Gastrocnemius medialis (tissue), 4 donors: Measurements from ENCODE around the gene MESP2. TPM values are rescaled to one million over a fixed set of nuclear protein-coding genes. Genes with fewer than 3 reads are reported as not detected.

Experiments
- ATAC-seq, 2 donors: fragments of 150-250 bp; one replicate each; pipeline ENCODE4 v1.9.1; 2016
- DNase-seq, 2 donors: peaks; one replicate each; pipeline ENCODE4 v3.0.0-alpha.2; 2019
- H3K27ac ChIP-seq, 4 donors: fragments of 200-600 bp; sonication (generic); 1 replicate in 1 of 4; 2 replicates in 3 of 4; pipeline ENCODE4 v1.5.1; 2016 to 2018; ENCODE audit warnings: mild to moderate bottlenecking in 2 of 4, moderate library complexity in 1 of 4
- H3K27me3 ChIP-seq, 3 donors: fragments of 200-600 bp; sonication (generic) in 2 of 3; 1 replicate in 1 of 3; 2 replicates in 2 of 3; pipeline versions ENCODE4 v1.5.1 to v1.6.0; 2016 to 2019; ENCODE audit warnings: mild to moderate bottlenecking in 1 of 3, moderate library complexity in 1 of 3
- H3K36me3 ChIP-seq, 2 donors: fragments of 200-600 bp; sonication (generic) in 1 of 2; one replicate each; pipeline ENCODE4 v1.5.1; 2017 to 2018
- H3K4me1 ChIP-seq, 2 donors: fragments of 200-600 bp; sonication (generic) in 1 of 2; one replicate each; pipeline ENCODE4 v1.5.1; 2016 to 2017; ENCODE audit warnings: mild to moderate bottlenecking in 2 of 2
- H3K4me3 ChIP-seq, 4 donors: fragments of 200-600 bp; sonication (generic) in 3 of 4; 1 replicate in 1 of 4; 2 replicates in 3 of 4; pipeline ENCODE4 v1.5.1; 2016 to 2019; ENCODE audit warnings: mild to moderate bottlenecking in 2 of 4
- H3K9me3 ChIP-seq, 3 donors: fragments of 200-600 bp; sonication (generic) in 2 of 3; 1 replicate in 1 of 3; 2 replicates in 2 of 3; pipeline ENCODE4 v1.5.1; 2016 to 2019
- POLR2A ChIP-seq, 2 donors: fragments of 450-650 bp; IDR thresholded peaks; one replicate each; pipeline ENCODE4 v1.6.1; 2017; ENCODE audit warnings: antibody characterized with exemption in 2 of 2, mild to moderate bottlenecking in 2 of 2, moderate library complexity in 2 of 2
- in situ Hi-C, 4 donors: fragments of 200-750 bp; cut with MboI; loops; one replicate each; pipeline versions ENCODE4 v1.15.0 to v1.8.0; 2017; ENCODE audit warnings: low sequenced_read_pairs in 4 of 4
- intact Hi-C: fragments of 100-400 bp; cut with DNase I; formaldehyde crosslinking; loops from one replicate; pipeline ENCODE4 v1.15.1; 2023; ENCODE audit warnings: low total_unique reads
- total RNA-seq, 4 donors: library from RNA; depleted of rRNA; stranded (reverse); fragments of >200 nt; gene quantifications; one replicate each; pipeline versions ENCODE4 v1.1.0 to v1.2.3, GENCODE V29; 2016
- TF ChIP-seq, protein P1 (sequence below), 5 experiments: fragments of 450-650 bp in 3 of 5; fragments of 200-600 bp in 2 of 5; sonication (generic) in 2 of 5; IDR thresholded peaks in 4 of 5; conservative IDR thresholded peaks in 1 of 5; 1 replicate in 4 of 5; 2 replicates in 1 of 5; pipeline ENCODE4 v1.5.1; 2016 to 2019; ENCODE audit warnings: antibody characterized with exemption in 5 of 5, mild to moderate bottlenecking in 3 of 5, moderate library complexity in 3 of 5

Gene MESP2
- total RNA-seq, 4 donors from 2014 or later, result not detected

DNA sequence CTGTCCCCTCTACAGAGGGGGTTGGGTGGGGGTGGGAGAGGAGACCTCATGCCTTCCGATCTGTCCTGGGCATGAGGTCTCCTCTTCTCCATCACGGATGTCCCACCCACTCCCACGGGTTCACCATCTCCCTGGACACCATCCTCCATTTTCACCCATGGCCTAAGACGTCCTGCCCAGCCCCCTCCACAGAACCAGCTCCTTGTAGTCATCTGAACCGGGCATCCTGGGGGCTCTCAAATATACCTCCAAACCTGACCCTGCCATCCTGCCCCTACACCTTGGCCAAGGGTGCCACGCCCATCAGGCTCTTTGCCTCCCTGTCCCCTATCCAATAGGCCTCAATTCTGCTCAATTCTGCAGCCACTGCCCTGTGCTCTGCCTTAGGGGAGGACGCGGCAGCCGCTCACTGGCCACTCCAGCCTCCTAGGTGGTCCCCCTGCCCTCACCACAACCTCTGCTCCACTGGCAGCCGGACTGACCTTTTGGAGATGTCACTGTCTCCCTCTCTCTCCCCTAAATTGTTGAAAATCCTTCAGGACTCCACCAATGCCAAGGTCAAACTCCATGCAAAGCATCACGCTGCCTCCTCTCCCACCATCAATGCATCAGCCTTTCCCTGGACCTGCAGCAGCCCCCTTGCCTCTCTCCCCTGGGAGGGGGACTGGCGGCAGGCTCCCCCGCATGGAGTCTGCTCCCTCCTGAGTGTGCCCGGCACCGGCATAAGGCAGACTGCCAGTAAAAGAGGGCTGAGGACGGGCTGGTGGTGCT lies 47.9 kb downstream of the MESP2 start:
- DNase-seq (no peak), ATAC-seq (no peak)
- Histone ChIP-seq H3K27ac (no peak overlapping the region), H3K4me3 (no peak overlapping the region), H3K4me1 (peaks cover 10 to 14% of the 10 kb centered on the region in 2 donors), H3K36me3 (no peaks in the 10 kb centered on the region), H3K9me3 (no peaks in the 10 kb centered on the region), H3K27me3 (peaks cover 6 to 22% (median 14%) of the 10 kb centered on the region in 3 donors)
- intact Hi-C loops (no loop called here), in situ Hi-C loops (no loop called here)
- TF ChIP-seq, protein P1, sequence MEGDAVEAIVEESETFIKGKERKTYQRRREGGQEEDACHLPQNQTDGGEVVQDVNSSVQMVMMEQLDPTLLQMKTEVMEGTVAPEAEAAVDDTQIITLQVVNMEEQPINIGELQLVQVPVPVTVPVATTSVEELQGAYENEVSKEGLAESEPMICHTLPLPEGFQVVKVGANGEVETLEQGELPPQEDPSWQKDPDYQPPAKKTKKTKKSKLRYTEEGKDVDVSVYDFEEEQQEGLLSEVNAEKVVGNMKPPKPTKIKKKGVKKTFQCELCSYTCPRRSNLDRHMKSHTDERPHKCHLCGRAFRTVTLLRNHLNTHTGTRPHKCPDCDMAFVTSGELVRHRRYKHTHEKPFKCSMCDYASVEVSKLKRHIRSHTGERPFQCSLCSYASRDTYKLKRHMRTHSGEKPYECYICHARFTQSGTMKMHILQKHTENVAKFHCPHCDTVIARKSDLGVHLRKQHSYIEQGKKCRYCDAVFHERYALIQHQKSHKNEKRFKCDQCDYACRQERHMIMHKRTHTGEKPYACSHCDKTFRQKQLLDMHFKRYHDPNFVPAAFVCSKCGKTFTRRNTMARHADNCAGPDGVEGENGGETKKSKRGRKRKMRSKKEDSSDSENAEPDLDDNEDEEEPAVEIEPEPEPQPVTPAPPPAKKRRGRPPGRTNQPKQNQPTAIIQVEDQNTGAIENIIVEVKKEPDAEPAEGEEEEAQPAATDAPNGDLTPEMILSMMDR (IDR thresholded peaks at IDR 0.05 in 4 of 5, conservative IDR thresholded peaks at IDR 0.05 in 1 of 5), result no peak
- no peak for TF ChIP-seq POLR2A (IDR thresholded peaks at IDR 0.05)

DNA sequence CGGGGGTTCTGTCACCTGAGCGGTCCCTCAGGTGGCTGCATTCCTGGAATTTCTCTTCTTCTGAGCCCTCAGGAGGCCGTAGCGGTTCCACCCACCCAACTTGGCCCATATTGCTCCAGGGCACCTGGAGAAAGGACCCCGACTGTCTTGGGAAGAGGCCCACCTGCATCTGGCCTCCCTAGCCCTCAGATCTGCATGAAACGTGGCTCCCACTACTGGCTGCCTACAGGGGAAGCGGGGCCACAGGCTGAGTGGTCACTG lies 48.4 kb downstream of the MESP2 start:
- intact Hi-C loops, result no loop called here
- H3K4me1 ChIP-seq, result peaks cover 10 to 14% of the 10 kb centered on the region in 2 donors
- H3K36me3 ChIP-seq, result no peaks in the 10 kb centered on the region
- ATAC-seq, result no peak
- peaks cover 6 to 21% (median 11%) of the 10 kb centered on the region in 3 donors for H3K27me3 ChIP-seq
- in situ Hi-C loops, result no loop called here
- TF ChIP-seq, protein P1 (IDR thresholded peaks at IDR 0.05 in 4 of 5, conservative IDR thresholded peaks at IDR 0.05 in 1 of 5), result no peak
- no peak for TF ChIP-seq POLR2A (IDR thresholded peaks at IDR 0.05)
- no peaks in the 10 kb centered on the region for H3K9me3 ChIP-seq
- H3K4me3 ChIP-seq, result no peak overlapping the region
- H3K27ac ChIP-seq, result no peak overlapping the region
- no peak for DNase-seq

DNA sequence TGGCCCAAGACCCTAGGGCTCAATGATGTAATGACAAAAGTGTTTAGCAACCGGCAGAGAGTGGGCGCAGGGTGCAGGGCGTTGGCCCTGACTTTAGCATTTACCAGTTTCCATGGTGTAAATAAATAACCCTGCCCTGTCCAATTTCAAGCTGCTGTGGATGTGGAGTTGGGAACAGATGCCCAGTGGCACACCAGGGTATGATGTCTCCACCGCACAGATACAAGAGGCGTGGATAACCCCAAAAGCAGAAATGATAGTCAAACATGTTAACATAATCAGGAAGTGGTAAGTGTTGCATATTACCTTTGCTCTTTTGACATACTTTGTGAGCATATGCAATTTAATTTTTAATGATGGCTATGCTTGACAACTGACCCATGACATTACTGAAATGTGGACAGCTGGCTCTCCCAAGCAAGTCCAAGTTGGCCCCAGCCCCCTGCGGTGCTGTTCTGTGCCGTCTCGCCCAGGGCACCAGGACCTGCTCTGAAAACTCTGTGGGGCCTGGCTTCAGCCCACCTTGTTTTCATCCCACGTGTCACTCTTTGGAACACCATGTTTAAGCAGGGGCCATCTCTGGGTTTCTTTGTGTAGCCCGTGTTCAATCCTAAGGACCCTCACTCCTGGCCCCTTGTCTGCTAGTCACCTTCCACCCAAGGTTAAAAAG lies 49.3 kb downstream of the MESP2 start:
- intact Hi-C loops (no loop called here), in situ Hi-C loops (no loop called here)
- ATAC-seq (no peak), DNase-seq (no peak)
- Histone ChIP-seq H3K4me3 (no peak overlapping the region), H3K27me3 (peaks cover 4 to 12% (median 6%) of the 10 kb centered on the region in 3 donors), H3K27ac (no peak overlapping the region), H3K4me1 (peaks cover 10 to 14% of the 10 kb centered on the region in 2 donors), H3K36me3 (no peaks in the 10 kb centered on the region), H3K9me3 (no peaks in the 10 kb centered on the region)
- TF ChIP-seq POLR2A (IDR thresholded peaks at IDR 0.05), result no peak
- TF ChIP-seq, protein P1 (IDR thresholded peaks at IDR 0.05 in 4 of 5, conservative IDR thresholded peaks at IDR 0.05 in 1 of 5), result no peak

DNA sequence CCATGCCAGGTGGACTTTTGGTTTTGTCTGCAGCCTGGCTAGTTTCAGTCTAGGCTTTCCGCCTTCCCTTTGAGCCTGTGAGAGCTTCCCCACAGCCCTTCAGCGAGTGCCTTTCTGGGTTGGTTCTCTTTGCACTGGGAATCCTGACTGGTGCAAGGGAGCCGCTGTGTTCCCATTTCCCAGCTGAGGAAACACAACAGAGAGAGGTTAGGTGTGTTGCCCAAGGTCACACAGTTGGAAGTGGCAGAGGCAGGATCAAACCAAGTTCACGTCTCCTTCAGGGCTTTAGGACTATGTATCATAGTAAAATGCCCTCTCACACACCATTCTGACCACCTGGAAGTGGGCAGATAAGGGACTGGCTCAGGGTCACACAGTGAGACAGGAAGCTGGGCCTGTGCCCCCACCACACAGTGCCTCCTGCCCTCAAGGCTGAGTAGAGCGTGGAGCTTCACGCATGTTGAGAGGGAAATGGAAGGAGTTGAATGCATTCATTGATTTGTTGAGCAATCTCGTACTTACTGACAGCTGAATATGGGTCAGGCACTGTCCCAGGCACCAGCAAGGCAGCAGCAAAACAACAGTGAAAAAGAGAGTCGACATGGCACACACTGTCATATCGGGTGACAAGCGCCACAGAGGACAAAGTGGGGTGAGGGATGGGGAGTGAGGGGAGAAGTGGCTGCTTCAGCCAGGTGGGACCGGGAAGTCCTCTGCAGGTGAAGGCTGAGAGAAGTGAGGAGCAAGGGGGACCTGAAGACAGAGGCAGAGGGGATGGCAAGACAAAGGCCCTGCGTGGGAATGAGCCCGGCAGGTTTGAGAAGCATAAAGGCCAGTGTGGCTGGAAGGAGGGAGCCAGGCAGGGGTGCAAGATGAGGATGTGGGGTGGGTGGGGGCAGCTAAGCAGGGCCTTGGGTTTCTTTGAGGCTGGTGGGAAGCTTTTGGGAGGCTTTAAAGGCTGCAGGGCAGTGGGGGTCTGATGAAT lies 50.8 kb downstream of the MESP2 start:
- H3K4me1 ChIP-seq, result peaks cover 10 to 14% of the 10 kb centered on the region in 2 donors
- no peak overlapping the region for H3K4me3 ChIP-seq

More for the DNA sequence above, 50.8 kb downstream of the MESP2 start:
- Histone ChIP-seq H3K27ac (no peak overlapping the region), H3K36me3 (peaks cover 0 to 3% of the 10 kb centered on the region in 2 donors), H3K27me3 (peaks cover 0 to 2% (median 0%) of the 10 kb centered on the region in 3 donors), H3K9me3 (no peaks in the 10 kb centered on the region)
- DNase-seq, result no peak
- intact Hi-C loops (no loop called here), in situ Hi-C loops (no loop called here)
- no peak for TF ChIP-seq POLR2A (IDR thresholded peaks at IDR 0.05)
- TF ChIP-seq, protein P1 (IDR thresholded peaks at IDR 0.05 in 4 of 5, conservative IDR thresholded peaks at IDR 0.05 in 1 of 5), result no peak
- ATAC-seq, result no peak
